GM19351 (cell line): Measurements from ENCODE around the gene EDA.
"Not testable (repeated sequence)": the region's sequence is repeated elsewhere in the genome, so short reads cannot be mapped to it uniquely, and the experiment has no call there.

ENCODE experiments used
- ATAC-seq: cut with Tn5 transposase; IDR thresholded peaks from one replicate; pipeline ENCODE4 v1.9.1; 2021; ENCODE audit warnings: mild to moderate bottlenecking, moderate library complexity; ENCODE audit not compliant: unreplicated experiment

EDA gene

DNA sequence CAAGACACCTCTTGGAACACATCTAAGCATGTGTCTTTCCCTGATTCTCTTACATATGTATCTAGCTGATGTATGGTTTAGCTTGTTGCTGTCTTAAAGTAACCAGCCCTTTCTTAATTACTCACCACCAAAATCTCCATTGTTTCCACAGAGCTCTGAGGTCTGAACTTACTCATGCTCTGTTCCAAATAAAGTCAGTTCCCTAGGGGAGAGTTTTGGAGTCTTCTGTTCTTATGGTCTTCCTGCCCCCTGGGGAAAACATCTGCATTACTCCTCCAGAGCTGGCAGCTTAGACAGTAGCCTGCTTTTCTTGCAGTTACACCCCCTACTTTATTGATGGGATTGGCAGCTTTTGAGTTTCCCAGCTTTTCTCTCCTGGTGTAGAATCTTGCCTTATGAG is 125.8 kb downstream of the EDA start:
- ATAC-seq, result no peak

DNA sequence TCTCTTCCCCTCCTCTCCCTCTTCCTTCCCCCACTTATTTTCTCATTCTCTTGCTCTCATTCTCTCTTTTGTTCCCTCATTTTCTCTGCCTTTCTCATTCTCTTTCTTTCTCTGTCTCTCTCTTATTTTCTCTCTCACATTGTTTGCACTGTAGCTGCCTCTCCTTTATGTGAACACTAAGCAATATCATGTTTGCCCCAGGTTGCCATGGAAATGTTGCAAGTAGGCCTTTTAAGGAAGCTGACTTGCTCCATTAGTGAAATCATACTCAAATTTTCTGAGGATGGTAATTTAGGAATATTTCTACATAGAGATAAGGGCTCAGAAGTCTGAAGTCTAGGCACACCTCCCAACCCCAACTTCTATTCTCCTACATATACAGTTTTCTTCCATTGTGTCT is 130.1 kb downstream of the EDA start:
- no peak for ATAC-seq

DNA sequence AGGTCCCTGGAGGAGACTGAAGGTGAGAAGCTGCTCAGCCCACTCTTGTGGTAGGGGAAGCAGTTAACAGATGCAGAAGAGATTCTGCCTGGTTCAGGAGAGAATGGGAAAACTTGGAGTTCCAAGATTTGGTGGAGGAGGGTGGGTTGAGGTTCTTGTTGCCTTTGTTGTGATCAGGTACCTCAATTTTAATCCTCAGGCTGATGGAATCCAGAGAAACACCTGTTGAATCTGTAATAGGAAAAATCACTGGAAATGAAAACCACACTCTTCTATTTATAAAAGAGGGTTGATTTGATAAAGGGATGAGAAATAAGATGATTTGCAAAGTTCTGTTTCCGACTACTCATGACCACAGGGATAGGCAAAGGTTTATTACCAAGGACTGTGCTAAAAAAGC is 132.1 kb downstream of the EDA start:
- no peak for ATAC-seq

DNA sequence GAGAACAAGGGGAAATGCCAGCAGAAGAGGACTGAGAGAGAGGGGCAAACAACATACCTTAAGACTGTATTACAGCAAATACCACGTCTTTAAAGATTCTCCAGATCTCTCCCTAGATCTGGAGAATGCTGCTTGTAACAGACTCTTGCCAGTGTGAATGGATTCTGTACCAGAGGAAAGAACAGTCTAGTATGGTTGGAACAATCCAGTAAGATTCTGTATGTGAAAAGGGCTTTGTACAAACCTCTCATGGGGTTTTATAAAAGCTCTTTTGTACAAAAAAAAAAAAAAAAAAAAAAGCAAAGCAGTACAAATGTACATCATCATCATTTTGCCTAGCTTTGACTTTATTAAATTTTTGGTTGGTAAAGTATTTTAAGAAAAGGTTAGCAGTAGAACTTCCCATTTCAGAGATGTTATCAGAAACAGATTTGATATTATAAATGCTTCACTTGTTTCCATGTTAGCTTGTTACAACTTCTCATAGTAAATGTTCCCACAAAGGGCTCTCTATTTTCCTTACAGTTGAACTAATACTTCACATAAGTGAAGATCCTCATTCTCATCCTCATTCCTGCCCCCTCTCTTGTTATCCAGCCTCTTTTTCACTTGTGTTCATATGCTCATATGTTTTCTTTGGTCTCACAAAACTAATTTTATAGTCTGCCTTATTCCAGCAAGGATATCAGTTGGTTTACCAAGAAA is 144.2 kb downstream of the EDA start:
- no peak for ATAC-seq

DNA sequence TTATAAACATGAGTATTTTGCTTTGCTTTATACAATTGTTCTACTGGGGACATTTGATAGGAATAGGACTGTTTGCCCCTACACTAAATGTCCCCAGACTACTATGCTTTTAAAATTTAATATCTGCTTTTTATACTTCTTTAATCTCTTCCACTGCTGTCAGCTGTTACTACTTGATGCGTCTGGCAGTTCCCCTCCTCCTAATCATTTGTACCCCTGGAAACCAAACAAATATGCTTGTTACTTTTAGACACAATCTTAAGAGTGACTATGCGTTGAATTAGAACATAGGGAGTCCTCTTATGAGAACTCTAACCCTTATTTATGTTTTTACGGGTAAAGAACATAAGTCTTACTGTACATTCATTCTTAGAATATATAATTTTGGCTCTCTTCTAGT is 145.7 kb downstream of the EDA start:
- ATAC-seq, result no peak

DNA sequence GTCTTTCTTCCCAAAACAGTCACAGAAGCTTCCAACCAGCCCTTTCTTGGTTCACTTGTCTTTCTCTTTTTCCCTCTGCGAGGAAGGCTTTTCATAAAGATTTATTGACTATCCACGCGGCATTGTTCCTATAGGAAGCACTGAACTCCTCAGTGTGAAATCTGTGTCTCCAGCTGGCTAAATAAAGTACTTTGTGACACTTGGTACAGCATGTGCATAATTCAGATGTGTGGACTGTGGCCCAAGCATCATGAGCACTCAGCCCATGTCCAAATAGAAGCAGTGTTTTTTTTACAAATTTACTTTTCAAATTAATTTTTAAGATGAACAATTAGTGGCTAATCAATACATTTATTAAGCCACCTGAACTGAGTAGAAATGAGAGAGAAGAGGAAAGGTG is 146.4 kb downstream of the EDA start:
- ATAC-seq, result no peak

DNA sequence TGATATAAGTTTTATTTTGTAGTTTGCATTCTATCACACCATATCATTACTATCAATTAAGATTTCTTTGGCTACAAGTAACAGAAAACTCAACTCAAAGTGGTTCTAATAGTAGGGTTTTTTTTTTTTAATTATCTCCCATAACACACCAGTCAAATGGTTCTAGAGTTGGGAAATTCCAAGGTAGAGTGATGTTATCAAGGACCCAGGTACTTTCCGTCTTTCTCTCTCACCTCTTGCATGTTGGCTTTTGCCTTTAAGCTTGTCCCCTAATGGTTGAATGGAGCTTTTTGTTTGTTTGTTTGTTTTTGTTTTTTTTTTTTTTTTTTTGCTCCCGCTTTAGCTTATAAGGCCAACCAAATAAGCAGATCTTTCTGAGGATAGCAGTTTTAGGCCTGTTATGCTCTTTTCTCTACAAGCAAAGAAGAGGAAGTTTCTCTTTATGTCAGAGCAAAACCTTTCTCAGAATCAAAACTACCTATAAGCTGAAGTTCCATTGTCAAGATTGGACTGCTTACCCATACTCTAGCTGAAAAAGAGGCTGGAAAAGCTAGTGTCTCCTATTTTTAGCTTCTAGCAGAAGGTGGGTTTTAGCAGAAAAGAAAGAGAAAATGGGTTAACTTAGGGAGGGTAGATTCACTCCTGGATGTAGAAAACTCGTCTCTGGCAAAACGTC is 177.5 kb downstream of the EDA start:
- no peak for ATAC-seq

DNA sequence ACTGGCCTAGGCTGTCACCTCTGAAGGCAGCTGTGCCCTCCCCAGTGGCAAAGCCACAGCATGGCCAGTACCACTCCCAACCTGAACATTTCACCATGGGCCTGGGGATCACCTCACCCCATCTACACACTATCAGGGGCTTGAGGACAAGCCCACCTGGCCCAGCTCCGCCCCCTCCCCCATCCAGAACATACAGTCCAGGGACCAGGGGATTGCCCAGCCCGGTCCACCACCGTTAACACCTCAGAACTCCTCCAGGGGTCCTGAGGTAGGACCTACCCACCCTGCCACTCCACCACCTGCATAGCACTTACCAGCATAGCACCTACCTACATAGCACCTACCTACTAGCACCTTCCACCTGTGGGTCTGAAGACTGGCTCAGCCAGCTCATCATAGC is 179.8 kb downstream of the EDA start:
- no peak for ATAC-seq

DNA sequence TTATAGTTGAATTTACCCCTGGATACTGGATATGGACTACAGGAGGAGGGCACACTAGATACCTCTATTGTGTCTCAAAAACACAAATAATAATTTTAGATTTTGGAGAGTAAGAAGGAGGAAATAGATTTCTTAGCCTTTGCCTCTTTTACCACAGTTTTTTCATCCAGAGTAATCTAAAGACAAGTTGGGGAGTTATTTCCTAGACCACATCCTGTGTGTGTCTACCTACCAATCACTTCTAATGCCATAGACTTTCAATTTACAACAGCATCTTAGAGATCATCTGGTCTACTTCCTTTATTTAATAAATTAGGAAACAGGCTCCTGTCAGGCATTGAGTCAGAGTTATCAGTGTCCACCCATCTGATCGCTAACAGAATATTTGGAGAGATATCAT is 191.5 kb downstream of the EDA start:
- no peak for ATAC-seq

DNA sequence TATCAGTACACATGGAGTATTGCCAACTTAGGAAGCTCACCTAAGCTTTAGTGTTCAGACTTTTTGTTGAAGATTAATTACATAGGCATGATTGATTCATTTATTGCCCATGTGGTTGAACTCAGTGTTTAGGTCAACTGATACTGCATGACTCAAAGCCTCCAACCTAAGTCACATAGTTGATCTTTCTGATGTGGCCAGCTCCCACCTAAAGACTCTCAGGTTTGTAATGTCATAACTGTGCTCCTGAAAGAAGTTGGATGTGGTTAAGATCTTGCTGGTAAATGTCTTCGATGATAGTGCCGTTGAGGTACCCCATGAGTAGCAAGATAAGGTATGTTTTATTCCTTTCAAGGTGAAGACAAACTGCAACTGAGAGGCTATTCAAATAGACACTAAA is 192.5 kb downstream of the EDA start:
- no peak for ATAC-seq

DNA sequence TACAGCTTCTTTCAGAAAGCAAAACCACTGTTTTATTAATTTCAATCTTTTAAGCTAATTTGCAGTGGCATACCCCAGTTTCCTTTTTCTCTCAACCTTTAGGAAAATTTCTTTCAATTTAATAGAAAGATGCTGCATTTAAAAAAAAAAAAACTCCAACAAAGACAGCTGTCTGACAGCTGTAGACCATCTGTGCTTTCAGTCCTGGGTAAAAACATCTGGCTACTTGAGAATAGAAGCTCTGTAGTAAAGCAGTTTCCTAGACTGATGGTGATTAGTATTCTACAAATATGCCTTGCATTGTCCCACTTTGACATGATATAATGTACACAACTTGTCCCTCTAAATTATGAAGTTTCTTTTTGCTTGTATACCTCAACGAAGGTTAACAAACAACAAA is 197.8 kb downstream of the EDA start:
- ATAC-seq, result no peak

DNA sequence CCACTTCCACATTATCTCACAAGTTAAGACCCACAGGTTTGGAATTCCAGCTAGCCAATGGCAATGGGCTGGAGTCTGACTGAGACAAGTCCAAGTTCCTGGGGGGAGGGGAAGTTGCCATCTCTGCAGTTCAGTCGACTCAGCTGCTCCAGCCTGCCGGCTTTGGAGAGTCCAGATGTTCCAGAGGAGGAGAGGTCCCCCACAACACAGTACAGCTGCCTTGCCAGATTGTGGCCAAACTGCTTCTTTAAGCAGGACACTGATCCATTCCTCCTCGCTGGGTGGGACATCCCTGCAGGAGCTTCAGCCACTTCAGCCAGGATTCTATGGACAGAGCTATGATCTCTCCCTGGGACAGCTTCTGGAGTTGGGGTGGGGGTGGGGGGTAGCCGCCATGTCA is 199.2 kb downstream of the EDA start:
- no peak for ATAC-seq

DNA sequence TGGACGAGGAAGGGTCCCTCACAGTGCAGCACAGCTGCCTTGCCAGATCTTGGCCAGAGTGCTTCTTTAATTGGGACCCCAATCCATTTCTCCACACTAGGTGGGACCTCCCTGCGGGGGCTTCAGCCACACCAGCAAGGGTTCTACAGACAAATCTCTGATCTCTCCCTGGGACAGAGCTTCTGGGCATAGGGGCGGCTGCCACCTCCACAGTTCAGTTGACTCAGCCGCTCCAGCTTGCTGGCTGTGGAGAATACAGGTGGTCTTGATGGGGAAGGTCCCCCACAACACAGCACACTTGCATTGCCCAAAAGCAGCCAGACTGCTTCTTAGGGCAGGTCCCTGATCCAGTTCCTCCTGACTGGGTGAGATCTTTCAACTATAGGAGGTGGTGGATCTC is 199.6 kb downstream of the EDA start:
- ATAC-seq, result no peak

DNA sequence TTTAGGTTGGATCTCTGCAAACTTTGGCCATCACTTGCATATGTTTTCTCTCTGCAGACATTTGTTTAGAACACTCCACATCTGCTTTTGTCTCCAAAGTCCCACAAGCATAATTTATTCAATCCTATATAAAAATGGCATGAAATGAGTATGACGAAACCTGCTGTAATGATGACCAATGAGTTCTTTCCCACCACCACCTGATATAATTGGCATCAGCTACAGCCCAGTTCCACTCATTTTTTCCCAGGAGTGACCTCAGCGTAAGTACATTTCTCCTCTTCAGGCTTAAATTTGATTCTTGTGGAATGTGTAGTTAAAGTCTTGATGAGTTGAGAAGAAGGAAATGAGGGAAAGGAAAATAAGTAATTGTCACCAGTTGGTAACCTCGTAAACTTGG is 228.7 kb downstream of the EDA start:
- no peak for ATAC-seq

DNA sequence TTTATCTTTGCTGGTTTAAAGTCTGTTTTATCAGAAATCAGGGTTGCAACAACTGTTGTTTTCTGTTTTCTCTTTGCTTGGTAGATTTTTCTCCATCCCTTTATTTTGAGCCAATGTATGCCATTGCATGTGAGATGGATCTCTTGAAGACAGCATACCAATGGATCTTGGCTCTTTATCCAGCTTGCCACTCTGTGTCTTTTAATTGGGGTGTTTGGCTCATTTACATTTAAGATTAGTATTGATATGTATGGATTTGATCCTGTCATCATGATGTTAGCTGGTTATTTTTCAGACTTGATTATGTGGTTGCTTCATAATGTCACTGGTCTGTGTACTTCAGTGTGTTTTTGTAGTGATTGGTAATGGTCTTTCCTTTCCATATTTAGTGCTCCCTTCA is 244.1 kb downstream of the EDA start:
- not testable (repeated sequence) for ATAC-seq

DNA sequence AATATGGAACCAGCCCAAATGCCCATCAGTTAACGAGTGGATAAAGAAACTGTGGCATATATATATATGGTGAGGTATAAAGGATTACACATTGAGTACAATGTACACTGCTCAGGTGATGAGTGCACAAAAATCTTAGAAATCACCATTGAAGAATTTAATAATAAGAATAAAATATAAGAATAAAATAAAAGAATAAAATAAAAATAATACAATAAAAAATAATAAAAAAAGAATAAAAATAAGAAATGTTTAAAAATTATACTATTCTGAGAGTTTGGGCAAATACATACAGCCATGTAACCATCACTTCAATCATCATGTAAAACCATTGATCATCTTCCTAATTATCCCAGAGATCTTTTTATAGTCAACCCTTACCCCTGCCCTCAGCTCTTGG is 260.3 kb downstream of the EDA start:
- no peak for ATAC-seq

DNA sequence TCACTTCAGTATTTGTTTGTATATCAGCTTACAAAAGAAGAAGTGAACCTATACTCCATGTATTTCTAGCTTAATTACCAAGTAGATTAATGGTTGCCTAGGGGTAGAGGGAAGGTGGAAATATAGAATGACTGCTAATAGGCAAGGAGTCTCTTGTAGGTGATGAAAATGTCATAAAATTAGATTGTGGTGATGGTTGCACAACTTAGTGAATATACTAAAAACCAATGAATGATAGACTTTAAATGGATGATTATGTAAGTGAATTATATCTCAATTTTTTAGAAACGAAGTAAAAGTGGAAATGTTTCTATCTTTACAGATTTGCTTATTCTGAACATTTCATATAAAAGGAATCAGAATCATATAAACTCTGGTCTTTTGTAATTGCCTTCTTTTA is 268.3 kb downstream of the EDA start:
- ATAC-seq, result no peak

DNA sequence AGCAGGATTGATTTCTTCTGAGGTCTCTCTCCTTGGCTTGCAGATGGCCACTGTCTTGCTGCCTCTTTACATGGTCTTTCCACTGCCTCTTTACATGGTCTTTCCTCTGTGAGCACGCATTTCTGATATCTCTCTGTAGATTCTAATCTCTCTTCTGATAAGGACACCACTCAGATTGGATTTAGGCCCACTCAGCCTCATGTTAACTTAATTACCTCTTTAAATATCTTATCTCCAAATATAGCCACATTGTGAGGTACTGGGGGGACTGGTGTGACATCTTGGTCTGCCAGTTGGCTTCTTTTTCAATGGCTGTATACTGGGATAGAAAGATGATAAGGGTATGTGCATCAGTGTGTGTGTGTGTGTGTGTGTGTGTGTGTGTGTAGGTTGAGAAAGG is 280.1 kb downstream of the EDA start:
- ATAC-seq, result no peak

DNA sequence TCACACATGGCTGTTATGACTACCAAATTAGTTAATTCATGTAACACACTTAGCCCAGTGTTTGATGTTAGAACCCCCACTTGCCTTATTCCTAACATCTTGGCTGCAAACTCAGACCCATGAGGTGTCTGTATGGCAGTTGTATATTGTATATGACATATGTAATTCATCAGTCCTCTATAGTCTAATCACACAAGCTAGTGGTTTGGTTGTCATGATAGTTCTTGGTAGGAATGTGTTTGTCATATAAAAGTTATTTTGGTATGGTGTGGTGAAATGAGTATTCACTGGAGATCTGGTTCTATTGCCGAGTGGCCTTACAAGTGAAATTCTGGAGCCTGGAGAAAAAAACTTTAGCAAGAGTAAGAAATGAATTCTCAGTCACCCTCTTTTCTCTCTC is 284.6 kb downstream of the EDA start:
- ATAC-seq, result no peak

DNA sequence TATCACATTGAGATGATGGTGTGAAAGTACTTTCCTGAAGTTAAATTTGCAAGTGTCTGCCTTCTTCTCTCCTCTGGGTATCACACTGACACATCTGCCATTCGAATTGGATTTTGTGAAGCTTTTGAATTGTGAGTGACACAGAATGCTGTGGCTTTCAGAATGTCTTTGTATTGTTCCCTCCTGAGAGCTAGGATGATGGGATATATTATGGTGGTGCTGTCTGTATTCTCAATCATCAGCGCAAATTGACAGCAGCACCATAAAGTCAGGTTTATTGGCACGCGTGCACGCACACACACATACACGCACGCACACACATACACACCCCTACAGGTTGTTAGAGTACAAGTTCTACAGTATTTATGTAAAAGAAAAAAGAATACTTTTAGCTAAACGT is 290.5 kb downstream of the EDA start:
- no peak for ATAC-seq

DNA sequence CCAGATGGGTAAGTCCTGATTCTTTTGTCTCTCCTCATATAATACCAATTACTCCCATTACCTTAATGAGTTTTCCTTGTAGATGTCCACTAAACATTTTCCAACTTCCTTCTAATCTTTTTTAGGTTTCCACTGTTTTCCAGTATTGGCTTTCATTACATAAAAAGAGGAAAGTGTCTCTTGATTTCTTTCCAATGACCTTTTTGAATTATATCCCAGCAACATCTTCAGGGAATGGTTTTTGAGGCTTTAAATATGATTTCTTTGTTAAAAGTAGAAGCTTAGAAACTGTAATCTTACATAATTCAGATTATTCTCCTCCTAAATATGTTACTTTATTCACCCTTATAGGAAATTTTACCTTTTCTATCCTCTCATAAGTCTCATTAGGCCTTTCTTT is 298.9 kb downstream of the EDA start:
- no peak for ATAC-seq

DNA sequence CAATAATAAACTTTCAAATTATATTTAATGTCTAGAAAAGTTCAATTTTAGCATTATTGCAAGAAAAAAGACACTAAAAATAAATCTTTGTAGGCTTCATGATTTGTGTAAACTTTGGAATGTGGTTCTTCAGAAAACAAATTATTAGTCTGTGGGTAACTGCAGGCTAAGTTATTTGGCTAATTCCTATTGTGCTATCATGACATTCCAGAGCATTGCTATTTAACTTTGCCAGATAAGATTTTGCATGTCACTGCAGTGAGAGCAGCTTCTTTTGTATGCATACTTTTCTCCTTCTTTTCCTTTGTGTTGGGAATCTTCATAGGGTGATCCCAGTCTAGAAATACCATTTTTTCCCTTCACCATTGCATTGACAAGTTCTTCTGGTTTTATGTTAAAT is 303.8 kb downstream of the EDA start:
- no peak for ATAC-seq

DNA sequence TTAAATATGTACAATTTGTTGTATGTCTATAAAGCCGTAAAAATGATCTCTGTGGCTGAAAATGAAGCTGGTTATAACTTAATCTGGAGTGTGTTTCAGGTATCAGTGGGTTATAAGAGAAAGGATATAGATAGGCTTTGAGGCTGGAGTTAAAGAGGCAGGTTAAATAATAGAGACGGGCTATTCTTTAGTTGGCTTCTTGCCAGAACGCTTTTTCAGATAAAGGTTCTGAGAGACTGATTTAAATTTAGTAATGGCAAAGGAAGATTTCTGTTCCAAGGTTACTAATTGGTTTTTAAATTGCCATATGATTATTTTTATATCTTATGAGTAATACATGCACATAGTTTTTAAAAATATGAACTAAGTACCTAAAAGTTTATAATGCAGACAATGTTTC is 316.4 kb downstream of the EDA start:
- ATAC-seq, result no peak
